ENCODE data around the gene APBB2. TPM values are rescaled to one million over a fixed set of nuclear protein-coding genes. Genes with fewer than 3 reads are reported as not detected.

The APBB2 gene
- polyA plus RNA-seq, 3 donors, result 0.15 to 0.33 TPM; not detected in 1

GRCh38 chr4:41236508-41236907, 22.2 kb upstream of the APBB2 start:
- Mint-ChIP-seq H3K36me3 (no peaks in the 10 kb centered on the region), H3K27ac (no peak overlapping the region), H3K9me3 (peaks cover 0 to 2% (median 0%) of the 10 kb centered on the region in 7 donors), H3K4me1 (peaks cover 5% of the 10 kb centered on the region), H3K4me3 (no peak overlapping the region), H3K27me3 (ENCODE audit: low read depth in 3 of 3) (peaks cover 4 to 6% (median 4%) of the 10 kb centered on the region in 3 donors)
- H3K4me2 ChIP-seq (replicated peaks; ENCODE audit: extremely low read depth, low read length, poor library complexity, severe bottlenecking), result no peak overlapping the region
- no peaks in the 10 kb centered on the region for H3K36me3 ChIP-seq (replicated peaks in 1 of 2; ENCODE audit: control insufficient read depth in 1 of 2, insufficient read depth in 2 of 2, low read length in 2 of 2)
- no peak overlapping the region for H2AFZ ChIP-seq (ENCODE audit: insufficient read depth, low read depth, low read length, poor library complexity, severe bottlenecking)
- H4K20me1 ChIP-seq (ENCODE audit: insufficient read depth, low read length), result no peaks in the 10 kb centered on the region
- no peaks in the 10 kb centered on the region for H3K79me2 ChIP-seq (ENCODE audit: insufficient read depth, low read length)
- no peak for DNase-seq
- H3K9me3 ChIP-seq (replicated peaks in 1 of 2; ENCODE audit: control insufficient read depth in 1 of 2, insufficient read depth in 1 of 2, low read length in 2 of 2), result no peaks in the 10 kb centered on the region
- H3K27ac ChIP-seq (ENCODE audit: low read depth in 1 of 2, low read length in 2 of 2), result no peak overlapping the region
- H3K4me3 ChIP-seq (replicated peaks in 1 of 3; ENCODE audit: low read depth in 2 of 3, low read length in 3 of 3), result no peak overlapping the region
- WGBS (ENCODE audit: insufficient coverage), result no CpG with 5 or more reads among the region's 1 CpG
- no peaks in the 10 kb centered on the region for H3K4me1 ChIP-seq (ENCODE audit: control insufficient read depth in 1 of 2, insufficient read depth in 2 of 2, low read length in 2 of 2)
- intact Hi-C loops (cut with micrococcal nuclease), result no loop called here
- no peaks in the 10 kb centered on the region for H3K27me3 ChIP-seq (ENCODE audit: control insufficient read depth in 2 of 2, insufficient read depth in 2 of 2, low read length in 2 of 2)
- H3K9ac ChIP-seq (ENCODE audit: insufficient read depth, low read length, poor library complexity, severe bottlenecking), result no peak overlapping the region
- TF ChIP-seq, protein P1, sequence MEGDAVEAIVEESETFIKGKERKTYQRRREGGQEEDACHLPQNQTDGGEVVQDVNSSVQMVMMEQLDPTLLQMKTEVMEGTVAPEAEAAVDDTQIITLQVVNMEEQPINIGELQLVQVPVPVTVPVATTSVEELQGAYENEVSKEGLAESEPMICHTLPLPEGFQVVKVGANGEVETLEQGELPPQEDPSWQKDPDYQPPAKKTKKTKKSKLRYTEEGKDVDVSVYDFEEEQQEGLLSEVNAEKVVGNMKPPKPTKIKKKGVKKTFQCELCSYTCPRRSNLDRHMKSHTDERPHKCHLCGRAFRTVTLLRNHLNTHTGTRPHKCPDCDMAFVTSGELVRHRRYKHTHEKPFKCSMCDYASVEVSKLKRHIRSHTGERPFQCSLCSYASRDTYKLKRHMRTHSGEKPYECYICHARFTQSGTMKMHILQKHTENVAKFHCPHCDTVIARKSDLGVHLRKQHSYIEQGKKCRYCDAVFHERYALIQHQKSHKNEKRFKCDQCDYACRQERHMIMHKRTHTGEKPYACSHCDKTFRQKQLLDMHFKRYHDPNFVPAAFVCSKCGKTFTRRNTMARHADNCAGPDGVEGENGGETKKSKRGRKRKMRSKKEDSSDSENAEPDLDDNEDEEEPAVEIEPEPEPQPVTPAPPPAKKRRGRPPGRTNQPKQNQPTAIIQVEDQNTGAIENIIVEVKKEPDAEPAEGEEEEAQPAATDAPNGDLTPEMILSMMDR (IDR thresholded peaks at IDR 0.05), result no peak

DNA sequence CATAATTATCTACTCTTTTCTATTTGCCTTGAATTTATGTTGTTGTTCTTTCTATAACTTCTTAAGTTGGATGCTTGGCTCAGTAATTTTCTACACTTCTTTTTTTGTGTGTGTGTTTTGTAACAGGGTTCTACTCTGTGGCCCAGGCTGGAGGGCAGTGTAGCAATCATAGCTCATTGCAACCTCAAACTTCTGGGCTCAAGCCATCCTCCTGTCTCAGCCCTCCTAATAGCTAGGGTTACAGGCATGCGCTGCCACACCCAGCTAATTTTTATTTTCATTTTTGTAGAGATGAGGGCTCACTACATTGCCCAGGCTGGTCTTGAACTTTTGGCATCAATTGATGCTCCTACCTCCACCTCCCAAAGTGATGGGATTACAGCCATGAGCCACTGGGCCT, 21.7 kb upstream of the APBB2 start:
- Histone ChIP-seq H3K27me3 (ENCODE audit: control insufficient read depth in 2 of 2, insufficient read depth in 2 of 2, low read length in 2 of 2) (no peaks in the 10 kb centered on the region), H3K4me3 (replicated peaks in 1 of 3; ENCODE audit: low read depth in 2 of 3, low read length in 3 of 3) (no peak overlapping the region), H3K4me1 (ENCODE audit: control insufficient read depth in 1 of 2, insufficient read depth in 2 of 2, low read length in 2 of 2) (no peaks in the 10 kb centered on the region), H4K20me1 (ENCODE audit: insufficient read depth, low read length) (no peaks in the 10 kb centered on the region), H3K27ac (ENCODE audit: low read depth in 1 of 2, low read length in 2 of 2) (no peak overlapping the region), H3K4me2 (replicated peaks; ENCODE audit: extremely low read depth, low read length, poor library complexity, severe bottlenecking) (no peak overlapping the region), H3K36me3 (replicated peaks in 1 of 2; ENCODE audit: control insufficient read depth in 1 of 2, insufficient read depth in 2 of 2, low read length in 2 of 2) (no peaks in the 10 kb centered on the region), H2AFZ (ENCODE audit: insufficient read depth, low read depth, low read length, poor library complexity, severe bottlenecking) (no peak overlapping the region), H3K9me3 (replicated peaks in 1 of 2; ENCODE audit: control insufficient read depth in 1 of 2, insufficient read depth in 1 of 2, low read length in 2 of 2) (no peaks in the 10 kb centered on the region), H3K9ac (ENCODE audit: insufficient read depth, low read length, poor library complexity, severe bottlenecking) (no peak overlapping the region), H3K79me2 (ENCODE audit: insufficient read depth, low read length) (no peaks in the 10 kb centered on the region)
- peaks cover 5% of the 10 kb centered on the region for H3K4me1 Mint-ChIP-seq
- WGBS (ENCODE audit: insufficient coverage), result no CpG with 5 or more reads among the region's 1 CpG
- no peak overlapping the region for H3K4me3 Mint-ChIP-seq
- H3K27ac Mint-ChIP-seq, result no peak overlapping the region
- intact Hi-C loops (cut with micrococcal nuclease), result no loop called here
- peaks cover 4 to 6% (median 4%) of the 10 kb centered on the region in 3 donors for H3K27me3 Mint-ChIP-seq (ENCODE audit: low read depth in 3 of 3)
- H3K36me3 Mint-ChIP-seq, result no peaks in the 10 kb centered on the region
- peaks cover 0 to 2% (median 0%) of the 10 kb centered on the region in 7 donors for H3K9me3 Mint-ChIP-seq
- DNase-seq, result no peak
- TF ChIP-seq, protein P1 (IDR thresholded peaks at IDR 0.05), result no peak
